Naive thymus-derived CD4-positive, alpha-beta T cell (primary cell): ENCODE data around the gene DNAJC5G. TPM values are rescaled to one million over a fixed set of nuclear protein-coding genes. Genes with fewer than 3 reads are reported as not detected.
A peak's percentile ranks its signal among the peaks of the same experiment; 100 is the strongest.

Source experiments
- ATAC-seq: fragments of 150-1000 bp; cut with Tn5 transposase; 2 replicates; pipeline ENCODE4 v1.10.0; 2021; ENCODE audit warnings: mild to moderate bottlenecking, moderate library complexity
- CTCF ChIA-PET: fragments of 350-600 bp; sonication (Branson Sonifier 250); formaldehyde crosslinking; loops from one replicate; lab custom pipeline; 2021; ENCODE audit warnings: antibody characterized with exemption; lab: Charles Lee
- POLR2A ChIA-PET: fragments of 350-600 bp; sonication (Branson Sonifier 250); formaldehyde crosslinking; loops from one replicate; lab custom pipeline; 2021; ENCODE audit warnings: antibody characterized with exemption, inconsistent platforms; lab: Charles Lee
- DNase-seq, 9 donors: peaks; one replicate each; pipeline versions ENCODE4 v3.0.0 to v3.0.0-alpha.2; 2020 to 2022; ENCODE audit warnings: mixed read lengths in 1 of 9
- H3K27ac ChIP-seq: one replicate; pipeline ENCODE4 v1.7.0; 2013; ENCODE audit warnings: mild to moderate bottlenecking, low read depth, low read length, moderate library complexity
- H3K27me3 ChIP-seq, 2 donors: one replicate each; pipeline ENCODE4 v1.7.0; 2013; ENCODE audit warnings: low read length in 2 of 2, mild to moderate bottlenecking in 2 of 2, moderate library complexity in 2 of 2; ENCODE audit not compliant: control insufficient read depth in 2 of 2, insufficient read depth in 2 of 2
- H3K36me3 ChIP-seq, 3 experiments: 1 replicate in 2 of 3; 2 replicates in 1 of 3; pipeline ENCODE4 v1.7.0; 2013; ENCODE audit warnings: low read length in 3 of 3, mild to moderate bottlenecking in 3 of 3, moderate library complexity in 1 of 3; ENCODE audit not compliant: insufficient read depth in 3 of 3, control insufficient read depth in 2 of 3
- H3K4me1 ChIP-seq, 2 donors: one replicate each; pipeline ENCODE4 v1.7.0; 2013; ENCODE audit warnings: low read length in 2 of 2, mild to moderate bottlenecking in 2 of 2, moderate library complexity in 1 of 2; ENCODE audit not compliant: control insufficient read depth in 2 of 2, insufficient read depth in 2 of 2
- H3K4me3 ChIP-seq: 2 replicates; pipeline ENCODE4 v1.7.0; 2013; ENCODE audit warnings: mild to moderate bottlenecking, low read length
- H3K9me3 ChIP-seq, 3 experiments: 1 replicate in 2 of 3; 2 replicates in 1 of 3; pipeline ENCODE4 v1.7.0; 2013; ENCODE audit warnings: low read length in 3 of 3; ENCODE audit not compliant: control insufficient read depth in 2 of 3
- H3K27ac Mint-ChIP-seq, 9 donors: one replicate each; pipeline ENCODE4 v1.8.0; 2020 to 2022; ENCODE audit warnings: mixed read lengths in 9 of 9, mild to moderate bottlenecking in 8 of 9, moderate library complexity in 5 of 9, inconsistent platforms in 2 of 9
- H3K27me3 Mint-ChIP-seq, 5 donors: one replicate each; pipeline ENCODE4 v1.8.0; 2021 to 2022; ENCODE audit warnings: mixed read lengths in 5 of 5, mild to moderate bottlenecking in 1 of 5
- H3K36me3 Mint-ChIP-seq, 5 donors: one replicate each; pipeline ENCODE4 v1.8.0; 2020 to 2022; ENCODE audit warnings: mixed read lengths in 5 of 5, mild to moderate bottlenecking in 3 of 5, inconsistent platforms in 1 of 5
- H3K4me1 Mint-ChIP-seq, 7 donors: one replicate each; pipeline ENCODE4 v1.8.0; 2020 to 2022; ENCODE audit warnings: mixed read lengths in 7 of 7, mild to moderate bottlenecking in 3 of 7, inconsistent platforms in 1 of 7
- H3K4me3 Mint-ChIP-seq, 10 donors: one replicate each; pipeline ENCODE4 v1.8.0; 2020 to 2022; ENCODE audit warnings: mild to moderate bottlenecking in 10 of 10, mixed read lengths in 10 of 10, moderate library complexity in 6 of 10, inconsistent platforms in 2 of 10
- H3K9me3 Mint-ChIP-seq, 11 donors: one replicate each; pipeline ENCODE4 v1.8.0; 2020 to 2022; ENCODE audit warnings: mixed read lengths in 11 of 11, mild to moderate bottlenecking in 4 of 11, inconsistent platforms in 1 of 11, moderate library complexity in 1 of 11
- intact Hi-C, 2 donors: fragments of 100-400 bp; cut with micrococcal nuclease; formaldehyde crosslinking; loops; one replicate each; pipeline ENCODE4 v1.15.1; 2023
- polyA plus RNA-seq, 2 donors: library from polyadenylated mRNA; unstranded; fragments of 300-500 nt; fragmentation: Illumina TruSeq; gene quantifications; one replicate each; pipeline ENCODE4 v1.2.3, GENCODE V29; 2021
- total RNA-seq, 6 experiments: library from RNA in 5 of 6; stranded (reverse) in 5 of 6; gene quantifications; 1 replicate in 5 of 6; 2 replicates in 1 of 6; pipeline ENCODE4 v1.2.3 and lab custom pipeline; 2021 to 2026

DNAJC5G gene
- total and polyA plus RNA-seq, 7 experiments from 2014 or later: not detected

DNA sequence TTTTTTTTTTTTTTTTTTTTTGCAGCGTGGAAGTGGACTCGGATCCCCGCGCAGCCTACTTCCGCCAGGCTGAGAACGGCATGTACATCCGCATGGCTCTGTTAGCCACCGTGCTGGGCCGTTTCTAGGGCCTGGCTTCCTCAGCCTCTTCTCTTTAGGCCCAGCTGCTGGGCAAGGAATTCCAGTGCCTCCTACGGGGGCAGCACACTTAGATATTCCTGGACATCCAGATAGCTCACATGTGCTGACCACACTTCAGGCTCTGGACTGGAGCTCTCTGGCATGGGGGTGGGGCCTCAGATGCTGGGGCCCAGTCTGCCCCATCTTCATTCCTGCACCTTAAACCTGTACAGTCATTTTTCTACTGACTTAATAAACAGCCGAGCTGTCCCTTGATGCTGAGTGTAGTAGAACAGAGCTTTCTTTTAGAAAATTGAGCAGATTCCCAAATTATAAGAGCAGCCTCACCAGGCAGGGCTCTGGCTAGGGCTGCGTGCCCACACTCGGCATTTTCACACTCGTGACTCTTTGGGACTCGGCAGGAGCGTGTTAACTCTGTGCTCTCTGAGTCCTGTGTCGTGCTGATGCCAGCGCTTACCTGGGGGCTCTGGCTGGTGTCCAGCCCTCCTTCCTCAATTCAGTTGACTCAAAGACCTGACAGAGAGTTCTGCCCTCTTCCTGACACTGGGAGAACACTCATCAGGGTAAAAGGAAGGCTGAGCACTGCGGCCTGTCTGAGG, 31.7 kb upstream of the DNAJC5G start:
- H3K27ac ChIP-seq: no peak overlapping the region
- H3K4me1 Mint-ChIP-seq: peaks cover 0 to 14% (median 6%) of the 10 kb centered on the region in 7 donors
- no peak overlapping the region for H3K4me3 ChIP-seq
- H3K9me3 Mint-ChIP-seq: no peaks in the 10 kb centered on the region
- no peaks in the 10 kb centered on the region for H3K9me3 ChIP-seq
- peaks cover 0 to 2% (median 0%) of the 10 kb centered on the region in 5 donors for H3K27me3 Mint-ChIP-seq
- DNase-seq (no peak), ATAC-seq (no peak)
- H3K4me3 Mint-ChIP-seq: no peak overlapping the region
- ChIA-PET POLR2A (no interaction called here), CTCF (no interaction called here)
- H3K27me3 ChIP-seq: no peaks in the 10 kb centered on the region
- H3K27ac Mint-ChIP-seq: peak overlapping the region in 1 of 9 donors; percentile 8
- H3K36me3 Mint-ChIP-seq: peaks cover 0 to 28% (median 2%) of the 10 kb centered on the region in 5 donors
- no peaks in the 10 kb centered on the region for H3K4me1 ChIP-seq
- intact Hi-C loops: no loop called here
- peaks cover 0 to 61% (median 14%) of the 10 kb centered on the region in 3 experiments for H3K36me3 ChIP-seq

DNA sequence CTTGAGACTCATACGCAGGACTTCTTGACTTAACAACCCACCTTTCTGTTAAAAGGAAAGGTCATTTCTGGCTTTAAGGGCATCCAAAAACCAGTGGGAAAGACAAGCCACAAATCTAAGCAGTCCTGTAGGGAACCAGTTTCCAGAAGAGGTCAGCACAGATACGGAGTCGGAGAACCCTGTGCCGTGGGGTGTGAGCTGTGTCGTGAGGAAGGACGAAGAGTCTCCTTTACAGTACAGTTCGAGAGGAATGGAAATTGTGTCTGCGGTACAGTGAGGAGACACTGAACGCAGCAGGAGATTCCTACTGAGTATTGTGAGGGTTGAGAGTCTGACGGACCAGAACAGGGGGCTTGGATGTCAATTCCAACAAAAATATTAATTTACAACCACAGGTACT, 30.1 kb upstream of the DNAJC5G start:
- Histone ChIP-seq H3K36me3 (peaks cover 0 to 46% (median 14%) of the 10 kb centered on the region in 3 experiments), H3K9me3 (no peaks in the 10 kb centered on the region), H3K4me1 (no peaks in the 10 kb centered on the region), H3K4me3 (no peak overlapping the region), H3K27me3 (no peaks in the 10 kb centered on the region), H3K27ac (no peak overlapping the region)
- H3K9me3 Mint-ChIP-seq: no peaks in the 10 kb centered on the region
- H3K27me3 Mint-ChIP-seq: peaks cover 0 to 4% (median 0%) of the 10 kb centered on the region in 5 donors
- peaks cover 0 to 14% (median 6%) of the 10 kb centered on the region in 7 donors for H3K4me1 Mint-ChIP-seq
- ChIA-PET CTCF (no interaction called here), POLR2A (no interaction called here)
- intact Hi-C loops: no loop called here
- no peak overlapping the region for H3K27ac Mint-ChIP-seq
- H3K36me3 Mint-ChIP-seq: peaks cover 0 to 21% (median 0%) of the 10 kb centered on the region in 5 donors
- ATAC-seq: no peak
- DNase-seq: no peak
- H3K4me3 Mint-ChIP-seq: no peak overlapping the region

DNA sequence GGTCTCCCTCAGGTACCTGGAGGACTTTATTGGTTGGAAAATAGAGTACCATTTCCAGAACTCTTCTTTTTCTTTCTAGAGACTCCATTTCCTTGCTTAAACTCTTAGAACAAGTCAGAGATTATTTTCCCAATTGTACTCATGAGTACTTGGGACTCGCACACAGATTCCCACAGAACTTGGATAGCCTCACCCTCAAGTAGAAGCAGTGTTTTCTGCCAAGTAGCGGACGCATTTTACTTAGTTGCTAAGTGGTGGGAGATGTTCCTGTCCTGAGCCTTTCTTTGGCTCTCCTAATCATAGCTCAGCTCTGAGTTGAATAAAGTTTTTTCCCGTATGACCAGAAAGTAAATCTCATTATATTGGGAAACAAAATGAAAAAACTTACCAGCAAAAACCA, 29.6 kb upstream of the DNAJC5G start:
- no peak overlapping the region for H3K27ac Mint-ChIP-seq
- Histone ChIP-seq H3K27me3 (no peaks in the 10 kb centered on the region), H3K9me3 (no peaks in the 10 kb centered on the region), H3K36me3 (peaks cover 0 to 41% (median 14%) of the 10 kb centered on the region in 3 experiments), H3K27ac (no peak overlapping the region), H3K4me3 (no peak overlapping the region), H3K4me1 (no peaks in the 10 kb centered on the region)
- H3K4me3 Mint-ChIP-seq: no peak overlapping the region
- DNase-seq: no peak
- peaks cover 0 to 16% (median 0%) of the 10 kb centered on the region in 5 donors for H3K36me3 Mint-ChIP-seq
- H3K9me3 Mint-ChIP-seq: no peaks in the 10 kb centered on the region
- H3K4me1 Mint-ChIP-seq: peaks cover 0 to 14% (median 6%) of the 10 kb centered on the region in 7 donors
- intact Hi-C loops: no loop called here
- ChIA-PET CTCF (no interaction called here), POLR2A (no interaction called here)
- ATAC-seq: no peak
- peaks cover 0 to 4% (median 0%) of the 10 kb centered on the region in 5 donors for H3K27me3 Mint-ChIP-seq

DNA sequence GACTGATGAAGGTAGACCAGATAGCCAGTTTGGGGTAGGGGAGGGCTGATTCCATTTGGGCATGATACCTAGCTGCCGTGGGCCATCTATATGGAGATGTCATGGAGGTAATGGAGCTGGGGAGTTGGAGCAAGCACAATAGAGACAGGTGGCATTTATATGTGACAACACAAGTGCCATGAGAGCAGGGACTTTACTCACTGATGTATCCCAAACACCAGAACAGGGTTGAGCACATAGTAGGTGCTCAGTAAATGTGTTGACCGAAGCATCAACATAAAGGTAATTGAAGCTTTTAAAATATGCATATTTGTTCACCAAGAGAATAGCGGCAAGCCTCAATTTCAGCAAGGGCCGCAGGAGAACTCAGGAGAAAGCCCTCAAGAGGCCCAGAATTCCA, 27.3 kb upstream of the DNAJC5G start:
- Mint-ChIP-seq H3K4me3 (no peak overlapping the region), H3K4me1 (peaks cover 0 to 6% (median 0%) of the 10 kb centered on the region in 7 donors), H3K27me3 (peaks cover 0 to 11% (median 6%) of the 10 kb centered on the region in 5 donors), H3K36me3 (peaks cover 0 to 7% (median 0%) of the 10 kb centered on the region in 5 donors), H3K9me3 (no peaks in the 10 kb centered on the region), H3K27ac (no peak overlapping the region)
- Histone ChIP-seq H3K9me3 (no peaks in the 10 kb centered on the region), H3K27ac (no peak overlapping the region), H3K4me3 (no peak overlapping the region), H3K27me3 (peaks cover 0 to 4% of the 10 kb centered on the region in 2 donors), H3K36me3 (peaks cover 0 to 18% (median 3%) of the 10 kb centered on the region in 3 experiments), H3K4me1 (no peaks in the 10 kb centered on the region)
- POLR2A ChIA-PET: no interaction called here
- CTCF ChIA-PET: interaction anchor here (0.6 kb wide), 1 partner anchor 32 kb away, joined by 3 read pairs; no protein-coding TSS in a partner anchor
- intact Hi-C loops: no loop called here
- no peak for ATAC-seq
- no peak for DNase-seq

DNA sequence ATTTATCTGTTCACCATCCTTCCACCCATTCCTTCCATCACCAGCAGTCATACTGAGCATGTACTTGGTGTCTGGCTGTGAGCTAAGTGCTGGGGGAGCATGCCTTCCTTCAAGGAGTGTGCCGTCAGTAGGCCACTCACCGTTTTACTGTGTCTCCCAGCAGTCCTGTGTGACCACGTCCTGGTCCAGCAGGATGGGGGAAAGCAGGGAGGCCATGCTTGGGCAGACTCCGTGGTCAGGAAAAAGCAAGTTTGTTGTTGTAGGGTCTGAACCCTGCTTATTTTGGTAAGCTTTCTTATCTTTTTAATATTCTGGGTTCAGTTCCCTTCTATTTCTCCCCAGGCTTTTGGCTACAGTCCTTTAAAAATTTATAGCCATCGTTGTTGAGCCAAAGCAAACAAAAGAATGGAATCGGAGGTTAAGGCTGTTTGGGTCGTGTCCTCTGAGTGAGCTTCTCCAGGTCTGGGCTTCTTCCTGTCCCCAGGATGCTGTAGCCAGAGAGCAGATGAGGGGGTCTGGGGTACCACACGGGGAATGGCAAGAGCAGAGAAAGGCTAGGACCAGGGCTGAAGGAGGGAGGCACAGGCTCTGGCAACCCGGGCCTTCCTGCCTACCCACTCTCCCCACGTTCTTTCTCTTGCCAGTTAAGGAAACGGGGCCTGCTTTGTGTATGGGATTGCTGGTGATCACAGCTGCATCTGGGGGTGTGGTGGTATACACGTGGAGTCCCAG, 25.9 kb upstream of the DNAJC5G start:
- H3K27me3 Mint-ChIP-seq: peaks cover 0 to 15% (median 6%) of the 10 kb centered on the region in 5 donors
- peaks cover 0 to 4% of the 10 kb centered on the region in 2 donors for H3K27me3 ChIP-seq
- no peak overlapping the region for H3K4me3 ChIP-seq
- DNase-seq (no peak), ATAC-seq (no peak)
- H3K27ac ChIP-seq: no peak overlapping the region
- H3K4me1 Mint-ChIP-seq: peaks cover 0 to 6% (median 0%) of the 10 kb centered on the region in 7 donors
- H3K9me3 Mint-ChIP-seq: no peaks in the 10 kb centered on the region
- intact Hi-C loops: no loop called here
- H3K4me1 ChIP-seq: no peaks in the 10 kb centered on the region
- CTCF ChIA-PET: interaction anchor here (0.7 kb wide), 1 partner anchor 30 kb away, joined by 3 read pairs; no protein-coding TSS in a partner anchor
- no peaks in the 10 kb centered on the region for H3K36me3 Mint-ChIP-seq
- POLR2A ChIA-PET: no interaction called here
- H3K9me3 ChIP-seq: no peaks in the 10 kb centered on the region
- H3K27ac Mint-ChIP-seq: no peak overlapping the region
- H3K4me3 Mint-ChIP-seq: no peak overlapping the region
- H3K36me3 ChIP-seq: peaks cover 0 to 4% (median 0%) of the 10 kb centered on the region in 3 experiments

DNA sequence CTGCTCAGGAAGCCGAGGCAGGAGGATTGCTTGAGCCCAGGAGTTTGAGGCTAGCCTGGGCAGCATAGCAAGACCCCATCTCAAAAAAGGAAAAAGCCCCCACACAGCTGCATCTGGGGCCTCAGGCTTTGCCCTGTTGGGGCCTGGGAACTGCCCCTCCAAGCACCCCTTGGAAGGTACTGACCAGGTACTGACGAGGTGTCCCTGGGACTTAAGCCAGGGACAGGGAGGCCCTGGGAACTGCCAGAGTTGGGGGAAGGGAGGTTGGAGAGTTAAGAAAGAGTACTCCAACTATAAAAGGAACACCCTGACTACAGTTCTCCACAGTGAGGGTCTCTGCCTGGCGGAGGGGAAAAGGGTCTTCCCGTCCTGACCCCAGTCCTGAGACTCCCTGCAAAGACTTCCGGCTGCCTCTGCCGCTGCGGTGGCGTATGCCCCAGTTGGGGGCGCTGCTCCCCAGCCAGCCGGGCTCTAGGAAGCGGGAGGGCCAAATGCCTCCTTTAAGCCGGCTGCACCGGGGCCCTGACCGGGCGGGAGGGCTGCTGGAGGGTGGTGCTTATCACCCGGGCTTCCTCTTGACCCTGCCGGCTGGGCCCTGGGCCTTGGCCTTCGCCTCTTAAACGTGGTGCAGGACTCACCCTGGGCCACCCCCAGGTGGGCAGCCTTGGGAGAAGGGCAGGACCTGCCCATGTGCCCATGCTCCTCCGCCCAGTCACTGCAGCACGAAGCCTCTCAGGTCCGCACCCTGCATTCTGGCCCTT, 25.2 kb upstream of the DNAJC5G start:
- H3K27ac Mint-ChIP-seq: no peak overlapping the region

More for the DNA sequence above, 25.2 kb upstream of the DNAJC5G start:
- H3K4me3 Mint-ChIP-seq: no peak overlapping the region
- no peaks in the 10 kb centered on the region for H3K36me3 Mint-ChIP-seq
- peaks cover 3 to 22% (median 13%) of the 10 kb centered on the region in 5 donors for H3K27me3 Mint-ChIP-seq
- Histone ChIP-seq H3K4me1 (no peaks in the 10 kb centered on the region), H3K36me3 (no peaks in the 10 kb centered on the region), H3K27ac (no peak overlapping the region), H3K9me3 (no peaks in the 10 kb centered on the region), H3K4me3 (no peak overlapping the region), H3K27me3 (peaks cover 0 to 4% of the 10 kb centered on the region in 2 donors)
- H3K4me1 Mint-ChIP-seq: peaks cover 0 to 6% (median 0%) of the 10 kb centered on the region in 7 donors
- no peaks in the 10 kb centered on the region for H3K9me3 Mint-ChIP-seq
- intact Hi-C loops: loop anchor here (1.0 to 2.0 kb wide), 3 partner anchors 30 to 53 kb away; no protein-coding TSS in a partner anchor
- ChIA-PET POLR2A (no interaction called here), CTCF (interaction anchor here (0.7 kb wide), 1 partner anchor 34 kb away, joined by 3 read pairs; no protein-coding TSS in a partner anchor)
- DNase-seq (peak; percentile 24 to 72 (median 37)), ATAC-seq (peak; percentile 77)
